PC-3 (cell line): Measurements from ENCODE around the gene GSN. TPM values are rescaled to one million over a fixed set of nuclear protein-coding genes. Genes with fewer than 3 reads are reported as not detected.

Experiments used
- ATAC-seq: fragments of 200-7000 bp; cut with Tn5 transposase; 2 replicates; pipeline ENCODE4 v1.9.1; 2020; ENCODE audit warnings: mild to moderate bottlenecking, moderate library complexity
- BruUV-seq: library from RNA; stranded (reverse); fragments of 400-500 nt; replicated peaks from 2 replicates; lab custom pipeline; 2021; lab: Mats Ljungman, UMichigan
- CTCF ChIA-PET: fragments of 300-600 bp; sonication (Branson Sonifier 250); formaldehyde crosslinking; loops from one replicate; lab custom pipeline; 2022; ENCODE audit warnings: antibody characterized with exemption; lab: Charles Lee
- POLR2A ChIA-PET: fragments of 300-600 bp; sonication (Branson Sonifier 250); formaldehyde crosslinking; loops from one replicate; lab custom pipeline; 2022; ENCODE audit warnings: antibody characterized with exemption; ENCODE audit not compliant: unreplicated experiment; lab: Charles Lee
- DNase-seq: peaks from one replicate; pipeline ENCODE4 v3.0.0-alpha.2; 2015
- H2AFZ ChIP-seq: fragments of 300-600 bp; sonication (generic); 2 replicates; pipeline ENCODE4 v1.6.0; 2016; ENCODE audit warnings: antibody characterized with exemption, low read length
- H3F3A ChIP-seq: fragments of 300-600 bp; sonication (generic); one replicate; pipeline ENCODE4 v1.6.0; 2017; ENCODE audit warnings: antibody characterized with exemption, low read length, control low read depth, mild to moderate bottlenecking; ENCODE audit not compliant: unreplicated experiment
- H3K27ac ChIP-seq: fragments of 300-600 bp; sonication (generic); 2 replicates; pipeline ENCODE4 v1.5.1; 2016; ENCODE audit warnings: mild to moderate bottlenecking, low read length
- H3K27me3 ChIP-seq: fragments of 300-600 bp; sonication (generic); 2 replicates; pipeline ENCODE4 v1.6.1; 2016; ENCODE audit warnings: low read length, mixed read lengths
- H3K36me3 ChIP-seq: fragments of 300-600 bp; sonication (generic); 2 replicates; pipeline ENCODE4 v1.6.1; 2016; ENCODE audit warnings: low read depth, mixed run types, low read length, mixed read lengths
- H3K4me1 ChIP-seq: fragments of 300-600 bp; sonication (generic); 2 replicates; pipeline ENCODE4 v1.5.1; 2016; ENCODE audit warnings: low read length; ENCODE audit not compliant: insufficient read depth
- H3K4me2 ChIP-seq: fragments of 300-600 bp; sonication (generic); 2 replicates; pipeline ENCODE4 v1.6.0; 2016; ENCODE audit warnings: low read length
- H3K4me3 ChIP-seq: fragments of 300-600 bp; sonication (generic); 2 replicates; pipeline ENCODE4 v1.5.1; 2016; ENCODE audit warnings: mild to moderate bottlenecking, low read length, mixed read lengths
- H3K79me2 ChIP-seq: fragments of 300-600 bp; sonication (generic); 2 replicates; pipeline ENCODE4 v1.6.1; 2017; ENCODE audit warnings: low read length, mixed read lengths
- H3K9ac ChIP-seq: fragments of 300-600 bp; sonication (generic); 2 replicates; pipeline ENCODE4 v1.6.0; 2016; ENCODE audit warnings: mild to moderate bottlenecking, low read length
- H3K9me2 ChIP-seq: fragments of 300-600 bp; sonication (generic); replicated peaks from 2 replicates; pipeline ENCODE4 v1.6.1; 2016; ENCODE audit warnings: mixed run types, low read length, mixed read lengths
- H3K9me3 ChIP-seq: fragments of 300-600 bp; sonication (generic); 2 replicates; pipeline ENCODE4 v1.6.1; 2016; ENCODE audit warnings: low read length, mixed read lengths
- H4K20me1 ChIP-seq: fragments of 300-600 bp; sonication (generic); 2 replicates; pipeline ENCODE4 v1.6.1; 2016; ENCODE audit warnings: low read length, mixed read lengths
- CTCF ChIP-seq: fragments of 300-600 bp; sonication (generic); conservative IDR thresholded peaks from 2 replicates; pipeline ENCODE4 v1.5.1; 2017; ENCODE audit warnings: antibody characterized with exemption, low read depth, mild to moderate bottlenecking, low read length
- EZH2 ChIP-seq: fragments of 300-600 bp; sonication (generic); IDR thresholded peaks from one replicate; pipeline ENCODE4 v1.6.1; 2017; ENCODE audit warnings: antibody characterized with exemption, mild to moderate bottlenecking, low read length; ENCODE audit not compliant: unreplicated experiment
- EZH2phosphoT487 ChIP-seq: fragments of 300-600 bp; sonication (generic); IDR thresholded peaks from 2 replicates; pipeline ENCODE4 v1.6.1; 2018; ENCODE audit warnings: mild to moderate bottlenecking, antibody characterized with exemption, low read length, borderline replicate concordance
- intact Hi-C: fragments of 100-400 bp; cut with micrococcal nuclease; formaldehyde crosslinking; loops from 2 replicates; pipeline ENCODE4 v1.9.0; 2023
- total RNA-seq: library from RNA; depleted of rRNA; stranded (reverse); fragments of >200 nt; gene quantifications from 2 replicates; pipeline ENCODE4 v1.2.3, GENCODE V29; 2014

The GSN gene
- total RNA-seq, 1 experiment from 2014 or later, result 36.5 TPM

DNA sequence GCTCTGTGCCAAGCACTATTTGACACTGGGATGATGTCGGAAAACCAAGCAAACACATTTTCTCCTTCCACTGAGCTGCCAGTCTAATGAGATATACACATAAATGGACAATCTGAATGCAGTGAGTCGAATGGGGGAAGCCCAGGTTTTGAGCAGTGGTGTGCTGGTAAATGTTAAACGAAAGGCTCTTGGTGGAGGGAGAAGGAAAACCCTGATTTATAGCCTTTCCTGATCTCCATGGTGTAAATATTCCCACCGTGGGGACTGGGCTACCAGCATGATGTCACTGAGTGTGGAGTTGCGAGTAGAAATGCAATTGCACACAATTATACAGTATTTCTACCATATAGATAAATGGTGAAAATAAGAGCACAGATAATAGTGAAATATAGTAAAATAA, 5.0 kb upstream of the GSN start:
- Histone ChIP-seq H3K4me2 (no peak overlapping the region), H3K4me1 (no peaks in the 10 kb centered on the region), H2AFZ (no peak overlapping the region), H3K27ac (no peak overlapping the region), H3K27me3 (no peaks in the 10 kb centered on the region), H3K9me3 (no peaks in the 10 kb centered on the region), H3K4me3 (no peak overlapping the region), H3F3A (no peaks in the 10 kb centered on the region), H3K9ac (no peak overlapping the region), H3K36me3 (no peaks in the 10 kb centered on the region), H4K20me1 (no peaks in the 10 kb centered on the region), H3K79me2 (no peaks in the 10 kb centered on the region), H3K9me2 (no peaks in the 10 kb centered on the region)
- no TSS peak for BruUV-seq
- ChIA-PET CTCF (no interaction called here), POLR2A (no interaction called here)
- TF ChIP-seq EZH2phosphoT487, result no peak
- TF ChIP-seq EZH2, result no peak
- no peak for TF ChIP-seq CTCF
- ATAC-seq (no peak), DNase-seq (no peak)
- intact Hi-C loops, result no loop called here

GRCh38 chr9:121266356-121266755, 1.6 kb upstream of the GSN start:
- no peaks in the 10 kb centered on the region for H3K36me3 ChIP-seq
- H3K27ac ChIP-seq, result no peak overlapping the region
- H4K20me1 ChIP-seq, result no peaks in the 10 kb centered on the region
- H3K27me3 ChIP-seq, result no peaks in the 10 kb centered on the region
- no TSS peak for BruUV-seq
- ChIA-PET CTCF (no interaction called here), POLR2A (no interaction called here)
- no peak overlapping the region for H3K4me2 ChIP-seq
- DNase-seq (no peak), ATAC-seq (no peak)
- no peak overlapping the region for H3K9ac ChIP-seq
- H3K4me1 ChIP-seq, result peaks cover 24% of the 10 kb centered on the region
- intact Hi-C loops, result loop anchor here (5.0 kb wide), 1 partner anchor 44 kb away; no protein-coding TSS in a partner anchor
- no peaks in the 10 kb centered on the region for H3K9me3 ChIP-seq
- H3F3A ChIP-seq, result no peaks in the 10 kb centered on the region
- no peaks in the 10 kb centered on the region for H3K9me2 ChIP-seq
- no peak overlapping the region for H3K4me3 ChIP-seq
- H3K79me2 ChIP-seq, result no peaks in the 10 kb centered on the region
- H2AFZ ChIP-seq, result no peak overlapping the region
- TF ChIP-seq EZH2phosphoT487 (no peak), CTCF (no peak), EZH2 (no peak)

GRCh38 chr9:121266906-121267650, 884 bp upstream of the GSN start:
- Histone ChIP-seq H3K4me1 (peaks cover 24% of the 10 kb centered on the region), H3K9ac (no peak overlapping the region), H3K4me3 (peak overlapping the region; percentile 81; the same call in 1 of the 2 replicates), H3K27ac (no peak overlapping the region), H4K20me1 (no peaks in the 10 kb centered on the region), H3K36me3 (no peaks in the 10 kb centered on the region), H3K9me2 (no peaks in the 10 kb centered on the region), H2AFZ (peak overlapping the region; percentile 83; the same call in 1 of the 2 replicates), H3K9me3 (no peaks in the 10 kb centered on the region), H3K27me3 (no peaks in the 10 kb centered on the region), H3K4me2 (peak overlapping the region; percentile 78), H3F3A (no peaks in the 10 kb centered on the region), H3K79me2 (no peaks in the 10 kb centered on the region)
- DNase-seq (no peak), ATAC-seq (no peak)
- intact Hi-C loops, result loop anchor here (5.0 kb wide), 1 partner anchor 45 kb away; no protein-coding TSS in a partner anchor
- POLR2A ChIA-PET, result interaction anchor here (1.1 kb wide), 1 partner anchor 32 kb away, joined by 4 read pairs; no protein-coding TSS in a partner anchor
- TF ChIP-seq EZH2phosphoT487 (no peak), CTCF (no peak)
- CTCF ChIA-PET, result no interaction called here
- BruUV-seq, result no TSS peak
